Trophoblast cell (in vitro differentiated cells and primary cell): ENCODE results near the gene TNRC6B.

Source experiments
- DNase-seq, 2 donors: peaks; one replicate each; pipeline ENCODE4 v3.0.0-alpha.2; 2016
- H2AFZ ChIP-seq: 2 replicates; pipeline ENCODE4 v1.6.1; 2013; ENCODE audit warnings: low read length, moderate library complexity, mild to moderate bottlenecking; ENCODE audit not compliant: insufficient read depth, poor library complexity
- H2AK5ac ChIP-seq: 2 replicates; pipeline ENCODE4 v1.6.1; 2013; ENCODE audit warnings: mild to moderate bottlenecking, low read length
- H2BK120ac ChIP-seq: 2 replicates; pipeline ENCODE4 v1.6.1; 2013; ENCODE audit warnings: low read length, mild to moderate bottlenecking, moderate library complexity; ENCODE audit not compliant: insufficient read depth, poor library complexity
- H2BK12ac ChIP-seq: 2 replicates; pipeline ENCODE4 v1.6.1; 2013; ENCODE audit warnings: mild to moderate bottlenecking, low read length, moderate library complexity
- H2BK5ac ChIP-seq: 2 replicates; pipeline ENCODE4 v1.6.1; 2013; ENCODE audit warnings: low read length, low read depth, moderate library complexity, mild to moderate bottlenecking; ENCODE audit not compliant: poor library complexity
- H3K14ac ChIP-seq: 2 replicates; pipeline ENCODE4 v1.6.1; 2013; ENCODE audit warnings: mild to moderate bottlenecking, low read length
- H3K18ac ChIP-seq: 2 replicates; pipeline ENCODE4 v1.6.1; 2013; ENCODE audit warnings: mild to moderate bottlenecking, low read length
- H3K23ac ChIP-seq: 2 replicates; pipeline ENCODE4 v1.6.1; 2013; ENCODE audit warnings: low read length
- H3K27ac ChIP-seq: 2 replicates; pipeline ENCODE4 v1.5.1; 2013; ENCODE audit warnings: low read depth, mild to moderate bottlenecking, inconsistent platforms, low read length, moderate library complexity
- H3K27me3 ChIP-seq: 2 replicates; pipeline ENCODE4 v1.6.1; 2013; ENCODE audit warnings: inconsistent platforms, mild to moderate bottlenecking, low read length, moderate library complexity; ENCODE audit not compliant: insufficient read depth
- H3K36me3 ChIP-seq, 2 experiments: 1 replicate in 1 of 2; 2 replicates in 1 of 2; pipeline ENCODE4 v1.6.1; 2013; ENCODE audit warnings: low read length in 2 of 2, mild to moderate bottlenecking in 2 of 2, moderate library complexity in 1 of 2; ENCODE audit not compliant: insufficient read depth in 2 of 2, control insufficient read depth in 1 of 2
- H3K4ac ChIP-seq: 2 replicates; pipeline ENCODE4 v1.6.1; 2013; ENCODE audit warnings: low read depth, mild to moderate bottlenecking, low read length, moderate library complexity
- H3K4me1 ChIP-seq, 2 experiments: 1 replicate in 1 of 2; 2 replicates in 1 of 2; pipeline ENCODE4 v1.6.1; 2013; ENCODE audit warnings: low read length in 2 of 2, mild to moderate bottlenecking in 2 of 2, moderate library complexity in 1 of 2; ENCODE audit not compliant: insufficient read depth in 2 of 2, control insufficient read depth in 1 of 2
- H3K4me2 ChIP-seq: 2 replicates; pipeline ENCODE4 v1.6.1; 2013; ENCODE audit warnings: inconsistent platforms, mild to moderate bottlenecking, low read length, moderate library complexity
- H3K4me3 ChIP-seq: 2 replicates; pipeline ENCODE4 v1.5.1; 2013; ENCODE audit warnings: mild to moderate bottlenecking, low read depth, low read length, inconsistent platforms
- H3K79me1 ChIP-seq: one replicate; pipeline ENCODE4 v1.6.1; 2013; ENCODE audit warnings: low read length
- H3K79me2 ChIP-seq: 2 replicates; pipeline ENCODE4 v1.6.1; 2013; ENCODE audit warnings: low read length, mild to moderate bottlenecking; ENCODE audit not compliant: control insufficient read depth, insufficient read depth, poor library complexity
- H3K9ac ChIP-seq: 2 replicates; pipeline ENCODE4 v1.6.1; 2013; ENCODE audit warnings: mild to moderate bottlenecking, low read length
- H3K9me3 ChIP-seq: 2 replicates; pipeline ENCODE4 v1.6.1; 2013; ENCODE audit warnings: low read depth, mild to moderate bottlenecking, control low read depth, inconsistent platforms, low read length; ENCODE audit not compliant: insufficient read depth
- H4K12ac ChIP-seq: 2 replicates; pipeline ENCODE4 v1.6.1; 2013; ENCODE audit warnings: low read depth, mild to moderate bottlenecking, low read length, moderate library complexity
- H4K8ac ChIP-seq: 2 replicates; pipeline ENCODE4 v1.6.1; 2013; ENCODE audit warnings: low read depth, mild to moderate bottlenecking, low read length, moderate library complexity
- H4K91ac ChIP-seq: one replicate; pipeline ENCODE4 v1.6.1; 2013; ENCODE audit warnings: low read depth, mild to moderate bottlenecking, low read length, moderate library complexity
- WGBS: extraction: QIAGEN DNeasy Blood & Tissue Kit; methylation state at CpG from one replicate; pipeline ENCODE4 v1.1.7; 2013; ENCODE audit warnings: missing lambda C conversion rate; ENCODE audit not compliant: insufficient read length, insufficient coverage; ENCODE audit errors: extremely low coverage; 5-methylcytosine and 5-hydroxymethylcytosine counted together

TNRC6B gene

DNA sequence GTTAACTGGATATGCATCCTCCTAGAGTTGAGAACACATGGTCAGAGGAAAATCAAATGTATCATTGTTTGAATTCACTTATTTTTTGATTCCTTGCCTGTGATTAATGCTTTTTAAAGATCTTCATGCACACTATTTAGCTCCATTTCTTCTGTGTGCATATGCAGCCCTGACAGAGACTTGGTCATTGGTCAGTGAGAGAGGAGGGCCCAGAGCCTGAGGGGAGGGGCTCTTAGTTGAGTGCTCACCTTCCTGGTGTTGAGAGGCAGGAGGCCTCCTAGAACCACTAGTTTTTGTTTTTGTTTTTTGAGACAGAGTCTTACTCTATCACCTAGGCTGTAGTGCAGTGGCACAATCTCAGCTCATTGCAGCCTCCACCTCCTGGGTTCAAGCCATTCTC is 48.9 kb downstream of the TNRC6B start:
- Histone ChIP-seq H3K9ac (no peak overlapping the region), H2BK12ac (no peak overlapping the region), H2BK5ac (no peak overlapping the region), H3K4me3 (no peak overlapping the region), H4K91ac (no peak overlapping the region), H3K27ac (no peak overlapping the region), H3K79me1 (no peaks in the 10 kb centered on the region), H3K23ac (no peak overlapping the region), H2AK5ac (no peak overlapping the region), H3K4ac (peak overlapping the region; percentile 6), H3K18ac (no peak overlapping the region), H3K9me3 (no peaks in the 10 kb centered on the region), H3K36me3 (no peaks in the 10 kb centered on the region), H2BK120ac (no peak overlapping the region), H3K4me1 (peaks cover 4 to 6% of the 10 kb centered on the region in 2 experiments), H3K4me2 (no peak overlapping the region), H3K14ac (no peak overlapping the region), H3K79me2 (peaks cover 2% of the 10 kb centered on the region), H4K12ac (no peak overlapping the region), H4K8ac (no peak overlapping the region), H2AFZ (no peak overlapping the region), H3K27me3 (no peaks in the 10 kb centered on the region)
- no peak for DNase-seq

DNA sequence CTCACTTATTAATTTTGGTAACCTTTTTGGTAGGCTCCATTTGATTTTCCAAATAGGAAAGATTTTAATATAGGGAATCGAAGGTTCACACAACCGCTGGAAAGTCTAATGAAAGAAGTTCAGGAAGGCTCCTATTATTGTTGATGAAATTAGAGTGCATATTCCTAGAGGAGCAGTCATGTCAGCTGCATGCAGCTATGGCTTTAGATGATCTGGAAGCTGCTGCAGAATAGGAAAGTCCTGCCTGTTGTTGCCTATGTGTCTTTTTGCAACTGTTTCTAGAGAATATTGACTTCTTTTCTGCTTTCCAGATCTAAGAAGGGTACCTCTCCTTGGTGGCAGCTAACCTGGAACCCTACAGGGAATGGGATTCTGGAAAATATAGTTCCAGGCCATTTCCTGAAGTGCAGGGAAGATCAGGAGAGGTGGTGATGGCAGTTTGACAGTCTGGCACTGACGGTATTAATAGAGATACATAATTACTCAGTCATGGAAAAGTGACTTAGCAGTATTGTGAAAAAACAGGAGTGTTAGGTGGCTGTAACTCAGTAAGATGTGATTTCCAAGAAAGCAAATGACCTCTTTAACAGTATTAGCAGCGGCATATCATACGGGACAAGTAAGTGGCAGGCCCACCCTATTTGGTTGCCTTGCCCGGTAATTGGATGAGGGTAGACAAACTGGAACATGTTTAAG is 54.0 kb downstream of the TNRC6B start:
- H3K4me1 ChIP-seq = no peaks in the 10 kb centered on the region
- H2BK5ac ChIP-seq = no peak overlapping the region
- H4K91ac ChIP-seq = no peak overlapping the region
- WGBS = no CpG with 5 or more reads among the region's 6 CpGs
- no peaks in the 10 kb centered on the region for H3K79me1 ChIP-seq
- H2BK120ac ChIP-seq = no peak overlapping the region
- H4K8ac ChIP-seq = no peak overlapping the region
- H3K4ac ChIP-seq = no peak overlapping the region
- no peak overlapping the region for H3K18ac ChIP-seq
- no peak overlapping the region for H3K14ac ChIP-seq
- no peak overlapping the region for H3K23ac ChIP-seq
- no peak overlapping the region for H4K12ac ChIP-seq
- H3K4me2 ChIP-seq = no peak overlapping the region
- no peak for DNase-seq
- no peak overlapping the region for H2BK12ac ChIP-seq
- no peak overlapping the region for H2AFZ ChIP-seq
- H3K9ac ChIP-seq = no peak overlapping the region
- H3K27ac ChIP-seq = no peak overlapping the region
- H3K27me3 ChIP-seq = no peaks in the 10 kb centered on the region
- no peaks in the 10 kb centered on the region for H3K9me3 ChIP-seq
- H3K36me3 ChIP-seq = peaks cover 0 to 4% of the 10 kb centered on the region in 2 experiments
- peaks cover under 1% of the 10 kb centered on the region for H3K79me2 ChIP-seq
- H2AK5ac ChIP-seq = no peak overlapping the region
- no peak overlapping the region for H3K4me3 ChIP-seq

DNA sequence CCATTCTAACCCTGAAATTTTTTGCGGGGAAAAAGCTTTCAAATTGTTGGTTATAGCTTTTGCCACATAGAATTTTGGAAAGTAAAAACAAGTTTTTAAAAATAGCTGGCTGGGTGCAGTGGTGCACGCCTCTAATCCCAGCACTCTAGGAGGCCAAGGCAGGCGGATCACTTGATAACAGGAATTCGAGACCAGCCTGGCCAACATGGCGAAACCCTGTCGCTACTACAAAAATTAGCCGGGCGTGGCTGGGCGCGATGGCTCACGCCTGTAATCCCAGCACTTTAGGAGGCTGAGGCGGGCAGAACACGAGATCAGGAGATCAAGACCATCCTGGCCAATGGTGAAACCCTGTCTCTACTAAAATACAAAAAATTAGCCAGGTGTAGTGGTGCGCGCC is 54.9 kb downstream of the TNRC6B start:
- H2BK12ac ChIP-seq = no peak overlapping the region
- no peak overlapping the region for H3K4me2 ChIP-seq
- no CpG with 5 or more reads among the region's 15 CpGs for WGBS
- H3K4me3 ChIP-seq = no peak overlapping the region
- H3K36me3 ChIP-seq = peaks cover 0 to 4% of the 10 kb centered on the region in 2 experiments
- H3K23ac ChIP-seq = no peak overlapping the region
- H2AK5ac ChIP-seq = no peak overlapping the region
- H4K91ac ChIP-seq = no peak overlapping the region
- H2AFZ ChIP-seq = no peak overlapping the region
- no peak overlapping the region for H2BK120ac ChIP-seq
- no peak overlapping the region for H3K18ac ChIP-seq
- H2BK5ac ChIP-seq = no peak overlapping the region
- H3K27ac ChIP-seq = no peak overlapping the region
- no peak overlapping the region for H4K12ac ChIP-seq
- H3K4me1 ChIP-seq = no peaks in the 10 kb centered on the region
- H3K4ac ChIP-seq = no peak overlapping the region
- peak in 1 of 2 donors; percentile 18 for DNase-seq
- no peaks in the 10 kb centered on the region for H3K27me3 ChIP-seq
- no peak overlapping the region for H3K14ac ChIP-seq
- no peaks in the 10 kb centered on the region for H3K79me1 ChIP-seq
- H4K8ac ChIP-seq = no peak overlapping the region
- no peaks in the 10 kb centered on the region for H3K9me3 ChIP-seq
- no peak overlapping the region for H3K9ac ChIP-seq
- H3K79me2 ChIP-seq = no peaks in the 10 kb centered on the region

DNA sequence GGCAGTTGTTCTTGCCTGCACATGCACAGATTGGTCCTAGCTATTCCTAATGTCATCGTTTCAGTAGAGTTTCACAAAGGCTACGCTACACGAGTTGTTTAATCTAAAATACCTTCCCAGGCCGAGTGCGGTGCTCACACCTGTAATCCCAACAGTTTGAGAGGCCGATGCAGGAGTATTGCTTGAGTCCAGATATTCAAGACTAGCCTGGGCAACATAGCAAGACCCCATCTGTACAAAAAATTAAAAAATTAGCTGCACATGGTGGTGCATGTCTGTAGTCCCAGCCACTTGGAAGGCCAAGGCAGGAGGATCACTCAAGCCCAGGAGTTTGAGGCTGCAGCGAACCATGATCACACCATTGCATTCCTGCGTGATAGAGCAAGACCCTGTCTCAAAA is 56.2 kb downstream of the TNRC6B start:
- Histone ChIP-seq H3K27ac (no peak overlapping the region), H2AFZ (no peak overlapping the region), H3K14ac (no peak overlapping the region), H2BK120ac (no peak overlapping the region), H3K36me3 (peaks cover 0 to 4% of the 10 kb centered on the region in 2 experiments), H3K4me2 (no peak overlapping the region), H3K23ac (no peak overlapping the region), H3K4me1 (peaks cover 0 to 3% of the 10 kb centered on the region in 2 experiments), H3K79me1 (no peaks in the 10 kb centered on the region), H2AK5ac (no peak overlapping the region), H3K4me3 (no peak overlapping the region), H2BK12ac (no peak overlapping the region), H3K18ac (no peak overlapping the region), H3K79me2 (no peaks in the 10 kb centered on the region), H3K9ac (no peak overlapping the region), H3K9me3 (no peaks in the 10 kb centered on the region), H2BK5ac (no peak overlapping the region), H3K4ac (no peak overlapping the region), H4K91ac (no peak overlapping the region), H3K27me3 (no peaks in the 10 kb centered on the region), H4K8ac (no peak overlapping the region), H4K12ac (no peak overlapping the region)
- no CpG with 5 or more reads among the region's 8 CpGs for WGBS
- DNase-seq = no peak
